Measurements from ENCODE around the gene OR52B6.

DNA sequence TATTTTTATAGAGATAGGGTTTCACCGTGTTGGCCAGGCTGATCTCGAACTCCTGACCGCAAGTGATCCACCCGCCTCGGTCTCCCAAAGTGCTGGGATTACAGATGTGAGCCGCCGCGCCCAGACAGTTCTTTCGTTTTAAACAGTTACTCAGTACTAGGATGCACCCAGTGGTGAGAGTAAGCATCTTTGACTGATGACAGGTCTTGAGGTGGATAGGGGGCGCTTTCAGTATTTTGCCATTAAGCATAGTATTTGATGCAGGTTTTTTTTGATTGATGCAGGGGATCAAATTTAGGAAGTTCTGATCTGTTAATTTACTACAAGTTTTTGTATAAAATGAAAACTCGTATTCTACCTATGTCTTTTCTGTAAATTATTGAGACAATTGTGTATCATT, 30.9 kb downstream of the OR52B6 start:
- no peak for TF ChIP-seq POLR2A (IDR thresholded peaks at IDR 0.05)
- TF ChIP-seq, protein P1, sequence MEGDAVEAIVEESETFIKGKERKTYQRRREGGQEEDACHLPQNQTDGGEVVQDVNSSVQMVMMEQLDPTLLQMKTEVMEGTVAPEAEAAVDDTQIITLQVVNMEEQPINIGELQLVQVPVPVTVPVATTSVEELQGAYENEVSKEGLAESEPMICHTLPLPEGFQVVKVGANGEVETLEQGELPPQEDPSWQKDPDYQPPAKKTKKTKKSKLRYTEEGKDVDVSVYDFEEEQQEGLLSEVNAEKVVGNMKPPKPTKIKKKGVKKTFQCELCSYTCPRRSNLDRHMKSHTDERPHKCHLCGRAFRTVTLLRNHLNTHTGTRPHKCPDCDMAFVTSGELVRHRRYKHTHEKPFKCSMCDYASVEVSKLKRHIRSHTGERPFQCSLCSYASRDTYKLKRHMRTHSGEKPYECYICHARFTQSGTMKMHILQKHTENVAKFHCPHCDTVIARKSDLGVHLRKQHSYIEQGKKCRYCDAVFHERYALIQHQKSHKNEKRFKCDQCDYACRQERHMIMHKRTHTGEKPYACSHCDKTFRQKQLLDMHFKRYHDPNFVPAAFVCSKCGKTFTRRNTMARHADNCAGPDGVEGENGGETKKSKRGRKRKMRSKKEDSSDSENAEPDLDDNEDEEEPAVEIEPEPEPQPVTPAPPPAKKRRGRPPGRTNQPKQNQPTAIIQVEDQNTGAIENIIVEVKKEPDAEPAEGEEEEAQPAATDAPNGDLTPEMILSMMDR (IDR thresholded peaks at IDR 0.05) = no peak

All from vagina (tissue), 2 donors.